ENCODE data around the gene LDLRAD4.
A peak's percentile ranks its signal among the peaks of the same experiment; 100 is the strongest.

LDLRAD4 gene

GRCh38 chr18:13597068-13597467 lies 378.5 kb downstream of the LDLRAD4 start:
- no peak for DNase-seq (ENCODE audit: low spot score)

GRCh38 chr18:13598591-13598990 lies 380.0 kb downstream of the LDLRAD4 start:
- DNase-seq (ENCODE audit: low spot score): no peak

- DNase-seq (ENCODE audit: low spot score): no peak
Observed at GRCh38 chr18:13599031-13599430, 380.5 kb downstream of the LDLRAD4 start.

GRCh38 chr18:13603304-13604019 lies 384.9 kb downstream of the LDLRAD4 start:
- no peak for DNase-seq (ENCODE audit: low spot score)

GRCh38 chr18:13604786-13605185 lies 386.2 kb downstream of the LDLRAD4 start:
- no peak for DNase-seq (ENCODE audit: low spot score)

- no peak for DNase-seq (ENCODE audit: low spot score)
Observed at GRCh38 chr18:13605477-13605876, 386.9 kb downstream of the LDLRAD4 start.

- DNase-seq (ENCODE audit: low spot score): no peak
Observed at GRCh38 chr18:13605901-13606300, 387.3 kb downstream of the LDLRAD4 start.

GRCh38 chr18:13606604-13607254 lies 388.2 kb downstream of the LDLRAD4 start:
- DNase-seq (ENCODE audit: low spot score): no peak

GRCh38 chr18:13608024-13608562 lies 389.5 kb downstream of the LDLRAD4 start:
- peak; percentile 65 for DNase-seq (ENCODE audit: low spot score)

GRCh38 chr18:13608791-13609532 lies 390.4 kb downstream of the LDLRAD4 start:
- peak; percentile 44 for DNase-seq (ENCODE audit: low spot score)

GRCh38 chr18:13610555-13611141 lies 392.1 kb downstream of the LDLRAD4 start:
- no peak for DNase-seq (ENCODE audit: low spot score)

- DNase-seq (ENCODE audit: low spot score): peak; percentile 38
Observed at GRCh38 chr18:13611142-13611600, 392.6 kb downstream of the LDLRAD4 start.

- DNase-seq (ENCODE audit: low spot score): no peak
Observed at GRCh38 chr18:13611601-13612195, 393.1 kb downstream of the LDLRAD4 start.

- DNase-seq (ENCODE audit: low spot score): peak; percentile 85
Observed at GRCh38 chr18:13612196-13612997, 393.8 kb downstream of the LDLRAD4 start.

GRCh38 chr18:13613099-13613498 lies 394.5 kb downstream of the LDLRAD4 start:
- DNase-seq (ENCODE audit: low spot score): no peak

GRCh38 chr18:13613591-13614501 lies 395.3 kb downstream of the LDLRAD4 start:
- DNase-seq (ENCODE audit: low spot score): no peak

- peak; percentile 52 for DNase-seq (ENCODE audit: low spot score)
Observed at GRCh38 chr18:13614641-13615288, 396.2 kb downstream of the LDLRAD4 start.

- peak; percentile 36 for DNase-seq (ENCODE audit: low spot score)
Observed at GRCh38 chr18:13615432-13615861, 396.9 kb downstream of the LDLRAD4 start.

- DNase-seq (ENCODE audit: low spot score): no peak
Observed at GRCh38 chr18:13616041-13616440, 397.5 kb downstream of the LDLRAD4 start.

All from CD4-positive, alpha-beta T cell treated with Interleukin-2 at 100 ng/mL for 4 hours (primary cell).